ENCODE measurements around the gene TPP1. TPM values are rescaled to one million over a fixed set of nuclear protein-coding genes. Genes with fewer than 3 reads are reported as not detected.
A peak's percentile ranks its signal among the peaks of the same experiment; 100 is the strongest.

TPP1 gene
- total and polyA plus RNA-seq, 9 donors = 17.1 to 52.0 (median 37.3) TPM

DNA sequence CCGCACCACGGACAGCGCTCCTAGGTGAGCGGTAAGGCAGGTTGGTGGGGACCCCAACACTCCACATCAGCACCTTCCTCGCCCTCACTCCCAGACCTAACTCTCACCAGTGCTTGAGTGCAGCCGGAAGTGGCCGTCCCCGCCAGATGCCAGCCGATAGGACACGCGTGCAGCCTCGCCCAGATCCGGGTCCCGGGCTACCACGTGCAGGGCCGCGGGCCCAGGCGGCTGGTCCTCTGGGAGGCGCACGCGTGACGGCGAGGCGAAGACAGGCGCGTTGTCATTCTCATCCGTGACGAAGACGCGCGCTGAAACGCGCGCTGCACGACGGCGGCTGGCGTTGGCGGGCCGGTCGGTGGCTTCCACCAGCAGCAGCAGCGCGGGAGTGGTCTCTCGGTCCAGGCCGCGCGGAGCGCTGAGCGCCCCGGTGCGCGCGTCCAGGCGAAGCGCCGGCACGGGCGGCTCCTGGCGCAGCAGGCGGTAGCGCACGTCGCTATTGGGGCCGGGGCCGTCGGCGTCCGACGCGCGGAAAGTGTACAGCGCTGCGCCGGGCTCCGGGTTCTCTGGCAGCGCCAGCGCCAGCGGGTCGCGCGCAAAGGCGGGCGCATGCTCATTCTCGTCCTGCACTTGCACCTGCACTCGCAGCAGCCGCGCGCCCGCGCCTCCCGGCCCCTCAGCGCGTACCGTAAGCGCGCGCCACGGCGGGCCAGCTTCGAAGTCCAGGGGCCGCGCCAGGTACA is 10.8 kb upstream of the TPP1 start:
- Histone ChIP-seq H3K9me3 (replicated peaks; ENCODE audit: control insufficient read depth, low read depth, low read length) (no peaks in the 10 kb centered on the region), H3K27ac (ENCODE audit: low read length) (no peak overlapping the region), H3K4me1 (ENCODE audit: control insufficient read depth, insufficient read depth, low read length) (peaks cover 5% of the 10 kb centered on the region), H3K27me3 (ENCODE audit: control insufficient read depth, insufficient read depth, low read length) (no peaks in the 10 kb centered on the region), H3K4me3 (ENCODE audit: low read length) (no peak overlapping the region), H3K36me3 (ENCODE audit: control insufficient read depth, insufficient read depth, low read length) (peaks cover 84% of the 10 kb centered on the region)
- no peak for DNase-seq
- 69% methylated on average over 100 of the region's 102 CpGs for WGBS (ENCODE audit: insufficient coverage)

DNA sequence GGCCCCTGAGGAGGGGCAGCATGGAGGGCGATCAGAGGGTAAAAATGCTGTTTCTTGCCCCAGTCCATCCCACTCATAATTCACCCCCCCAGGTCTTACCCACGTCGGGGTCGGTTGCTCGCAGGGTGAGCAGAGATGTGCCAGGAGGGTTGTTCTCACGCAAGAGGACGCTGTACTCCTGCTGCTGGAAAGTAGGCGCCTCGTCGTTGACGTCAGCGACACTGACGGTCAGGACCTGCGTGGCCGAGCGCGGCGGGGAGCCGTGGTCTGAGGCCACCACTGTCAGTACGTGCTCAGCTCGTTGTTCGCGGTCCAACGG is 10.3 kb upstream of the TPP1 start:
- peaks cover 90% of the 10 kb centered on the region for H3K36me3 ChIP-seq (ENCODE audit: control insufficient read depth, insufficient read depth, low read length)
- H3K27ac ChIP-seq (ENCODE audit: low read length) = no peak overlapping the region
- no peaks in the 10 kb centered on the region for H3K27me3 ChIP-seq (ENCODE audit: control insufficient read depth, insufficient read depth, low read length)
- WGBS (ENCODE audit: insufficient coverage) = 87% methylated on average over 23 of the region's 24 CpGs
- no peak for DNase-seq
- H3K4me3 ChIP-seq (ENCODE audit: low read length) = no peak overlapping the region
- H3K4me1 ChIP-seq (ENCODE audit: control insufficient read depth, insufficient read depth, low read length) = peaks cover 3% of the 10 kb centered on the region
- no peaks in the 10 kb centered on the region for H3K9me3 ChIP-seq (replicated peaks; ENCODE audit: control insufficient read depth, low read depth, low read length)

DNA sequence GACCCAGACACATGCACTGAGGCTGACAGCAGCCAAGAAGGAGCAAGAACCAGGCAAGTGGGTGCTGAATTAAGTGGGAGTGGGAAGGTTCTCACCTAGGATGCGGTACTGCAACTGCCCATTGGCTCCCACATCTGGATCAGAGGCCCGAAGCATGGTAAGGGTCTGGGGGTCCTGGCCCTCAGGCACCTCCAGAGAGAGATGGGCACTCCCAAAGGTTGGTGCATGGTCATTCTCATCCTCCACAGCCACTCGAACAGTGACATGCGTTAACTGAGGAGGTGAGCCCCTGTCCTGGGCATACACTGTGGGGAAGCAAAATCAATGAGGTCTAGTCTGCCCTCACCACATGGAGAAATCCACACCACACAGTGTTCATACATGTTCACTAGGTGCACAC is 9.3 kb upstream of the TPP1 start:
- no peak overlapping the region for H3K4me3 ChIP-seq (ENCODE audit: low read length)
- 94% methylated on average over 3 of the region's 4 CpGs for WGBS (ENCODE audit: insufficient coverage)
- H3K9me3 ChIP-seq (replicated peaks; ENCODE audit: control insufficient read depth, low read depth, low read length) = no peaks in the 10 kb centered on the region
- peaks cover 3% of the 10 kb centered on the region for H3K4me1 ChIP-seq (ENCODE audit: control insufficient read depth, insufficient read depth, low read length)
- H3K27me3 ChIP-seq (ENCODE audit: control insufficient read depth, insufficient read depth, low read length) = no peaks in the 10 kb centered on the region
- H3K27ac ChIP-seq (ENCODE audit: low read length) = no peak overlapping the region
- peaks cover 90% of the 10 kb centered on the region for H3K36me3 ChIP-seq (ENCODE audit: control insufficient read depth, insufficient read depth, low read length)
- no peak for DNase-seq

DNA sequence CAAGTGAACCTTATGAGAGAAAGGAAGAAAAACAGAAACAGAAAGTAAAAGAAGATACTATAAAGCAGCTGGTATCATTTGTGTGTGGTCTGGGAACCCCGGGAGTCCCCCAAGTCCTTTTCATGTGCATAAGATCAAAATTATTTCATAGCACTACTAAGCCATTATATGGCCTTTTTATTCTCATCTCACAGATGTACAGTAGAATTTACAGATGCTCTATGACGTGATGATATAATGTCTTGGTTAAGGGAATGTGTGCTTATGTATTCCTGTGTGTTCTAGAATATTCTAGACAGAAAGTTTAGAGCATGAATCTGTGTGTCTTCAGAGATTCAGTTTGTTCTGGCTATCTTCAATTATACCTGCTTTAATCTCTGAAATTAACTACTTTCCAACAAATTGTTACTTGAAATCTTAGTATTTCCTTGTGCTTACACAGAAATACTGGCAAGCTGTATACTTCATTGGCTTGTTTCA is 8.6 kb upstream of the TPP1 start:
- DNase-seq = no peak

DNA sequence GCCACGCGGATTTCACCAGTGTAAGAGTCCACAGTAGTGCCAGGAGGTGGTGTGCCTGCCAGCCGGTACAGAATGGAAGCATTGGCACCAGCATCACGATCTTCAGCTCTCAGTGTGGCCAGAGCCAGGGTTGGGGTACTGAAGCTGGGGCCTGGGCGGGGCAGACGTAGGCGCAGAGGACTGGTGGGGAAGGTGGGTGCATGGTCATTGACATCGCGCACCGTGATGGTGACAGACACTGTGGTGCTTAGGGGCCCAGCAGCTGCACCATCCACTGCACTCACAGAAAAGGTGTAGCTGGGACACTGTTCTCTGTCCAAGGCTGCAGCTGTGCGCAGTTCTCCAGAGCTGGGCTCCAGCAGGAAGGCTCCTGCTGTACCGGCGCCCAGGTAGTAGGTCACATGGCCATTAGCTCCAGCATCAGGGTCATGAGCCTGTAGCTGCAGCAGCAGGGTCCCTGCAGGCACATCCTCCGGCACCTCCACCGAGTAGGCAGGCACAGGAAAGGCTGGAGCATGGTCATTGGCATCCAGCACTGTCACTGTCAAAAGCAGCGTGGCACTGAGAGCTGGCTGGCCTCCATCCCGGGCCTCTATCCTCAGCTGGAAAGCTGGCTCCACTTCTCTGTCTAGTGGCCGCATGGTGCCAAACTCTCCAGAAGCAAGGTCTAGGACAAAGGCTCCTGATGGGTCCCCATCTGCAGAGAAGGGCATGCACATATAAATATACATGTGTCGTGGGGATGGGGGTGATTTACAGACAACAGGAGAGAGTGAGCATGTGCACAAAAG is 7.9 kb upstream of the TPP1 start:
- H3K4me3 ChIP-seq (ENCODE audit: low read length) = no peak overlapping the region
- H3K4me1 ChIP-seq (ENCODE audit: control insufficient read depth, insufficient read depth, low read length) = peaks cover 3% of the 10 kb centered on the region
- no peaks in the 10 kb centered on the region for H3K27me3 ChIP-seq (ENCODE audit: control insufficient read depth, insufficient read depth, low read length)
- H3K9me3 ChIP-seq (replicated peaks; ENCODE audit: control insufficient read depth, low read depth, low read length) = no peaks in the 10 kb centered on the region
- 87% methylated on average over 18 of the region's 19 CpGs for WGBS (ENCODE audit: insufficient coverage)
- no peak for DNase-seq
- H3K27ac ChIP-seq (ENCODE audit: low read length) = no peak overlapping the region
- peaks cover 90% of the 10 kb centered on the region for H3K36me3 ChIP-seq (ENCODE audit: control insufficient read depth, insufficient read depth, low read length)

More for the DNA sequence above, 8.6 kb upstream of the TPP1 start:
- Histone ChIP-seq H3K36me3 (ENCODE audit: control insufficient read depth, insufficient read depth, low read length) (peaks cover 90% of the 10 kb centered on the region), H3K9me3 (replicated peaks; ENCODE audit: control insufficient read depth, low read depth, low read length) (no peaks in the 10 kb centered on the region), H3K4me3 (ENCODE audit: low read length) (no peak overlapping the region), H3K27ac (ENCODE audit: low read length) (no peak overlapping the region), H3K27me3 (ENCODE audit: control insufficient read depth, insufficient read depth, low read length) (no peaks in the 10 kb centered on the region), H3K4me1 (ENCODE audit: control insufficient read depth, insufficient read depth, low read length) (peaks cover 3% of the 10 kb centered on the region)
- no CpG with 5 or more reads among the region's 2 CpGs for WGBS (ENCODE audit: insufficient coverage)

DNA sequence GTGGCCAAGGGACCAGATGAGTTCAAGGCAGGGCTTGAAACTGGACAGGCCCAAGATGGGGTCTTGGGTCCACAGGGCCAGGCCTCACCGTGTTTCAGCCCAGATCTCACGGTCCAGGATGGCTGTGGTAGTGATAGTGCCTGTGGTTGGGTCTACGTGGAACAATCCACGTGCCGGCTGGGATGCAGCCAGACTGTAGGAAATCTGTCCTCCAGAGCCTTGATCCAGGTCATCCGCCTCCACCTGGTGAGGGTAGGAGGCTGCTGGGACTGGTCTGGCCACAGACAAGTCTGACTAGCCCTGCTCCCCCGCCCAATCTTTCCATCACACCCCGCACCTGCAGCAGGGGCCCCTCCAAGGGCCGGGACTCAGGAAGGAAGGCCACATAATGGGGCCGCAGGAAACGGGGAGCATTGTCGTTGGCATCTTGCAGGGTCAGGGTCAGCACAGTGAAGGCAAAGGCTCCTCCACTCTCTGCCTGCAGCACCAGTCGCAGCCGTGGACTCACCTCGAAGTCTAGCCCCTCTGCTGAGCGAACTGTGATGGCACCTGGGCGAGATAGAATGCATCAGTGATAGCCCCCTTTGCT is 6.7 kb upstream of the TPP1 start:
- WGBS (ENCODE audit: insufficient coverage) = 82% methylated on average over 17 of the region's 17 CpGs
- Histone ChIP-seq H3K36me3 (ENCODE audit: control insufficient read depth, insufficient read depth, low read length) (peaks cover 83% of the 10 kb centered on the region), H3K4me3 (ENCODE audit: low read length) (no peak overlapping the region), H3K27me3 (ENCODE audit: control insufficient read depth, insufficient read depth, low read length) (no peaks in the 10 kb centered on the region), H3K27ac (ENCODE audit: low read length) (no peak overlapping the region), H3K4me1 (ENCODE audit: control insufficient read depth, insufficient read depth, low read length) (peaks cover 3% of the 10 kb centered on the region), H3K9me3 (replicated peaks; ENCODE audit: control insufficient read depth, low read depth, low read length) (no peaks in the 10 kb centered on the region)
- DNase-seq = peak; percentile 7

DNA sequence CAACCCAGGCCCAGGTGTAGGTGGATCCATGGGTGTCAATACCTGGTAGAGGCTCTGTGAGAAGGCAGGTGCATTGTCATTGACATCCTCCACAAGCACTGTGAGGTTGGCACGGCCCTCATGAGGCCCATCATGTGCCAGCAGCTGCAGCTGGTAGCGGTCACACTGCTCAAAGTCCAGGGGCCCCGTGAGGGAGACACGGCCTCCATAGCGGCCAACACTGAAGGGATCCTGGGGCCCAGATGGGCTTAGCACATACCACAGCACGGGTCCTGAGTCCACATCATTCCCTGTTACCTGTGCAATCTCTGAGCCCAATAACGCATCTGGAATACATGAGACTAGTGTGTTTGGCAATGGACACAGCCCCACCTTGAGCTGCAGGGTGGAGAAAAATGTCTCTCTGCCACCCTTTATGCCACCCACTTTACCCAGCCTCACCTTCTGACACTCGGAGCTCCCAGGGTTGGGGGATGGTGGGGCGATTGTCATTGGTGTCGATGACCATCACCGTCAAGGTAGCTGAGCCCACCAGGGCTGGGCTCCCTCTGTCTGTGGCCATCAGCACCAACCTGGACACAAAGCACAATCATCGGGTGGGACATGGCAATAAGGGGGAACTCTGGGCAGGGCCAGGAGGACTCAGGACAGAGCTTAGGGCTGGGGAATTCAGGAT is 6.1 kb upstream of the TPP1 start:
- Histone ChIP-seq H3K4me3 (ENCODE audit: low read length) (no peak overlapping the region), H3K27me3 (ENCODE audit: control insufficient read depth, insufficient read depth, low read length) (no peaks in the 10 kb centered on the region), H3K9me3 (replicated peaks; ENCODE audit: control insufficient read depth, low read depth, low read length) (no peaks in the 10 kb centered on the region), H3K4me1 (ENCODE audit: control insufficient read depth, insufficient read depth, low read length) (peaks cover 3% of the 10 kb centered on the region), H3K27ac (ENCODE audit: low read length) (no peak overlapping the region), H3K36me3 (ENCODE audit: control insufficient read depth, insufficient read depth, low read length) (peaks cover 78% of the 10 kb centered on the region)
- DNase-seq = peak; percentile 12
- 83% methylated on average over 10 of the region's 12 CpGs for WGBS (ENCODE audit: insufficient coverage)

DNA sequence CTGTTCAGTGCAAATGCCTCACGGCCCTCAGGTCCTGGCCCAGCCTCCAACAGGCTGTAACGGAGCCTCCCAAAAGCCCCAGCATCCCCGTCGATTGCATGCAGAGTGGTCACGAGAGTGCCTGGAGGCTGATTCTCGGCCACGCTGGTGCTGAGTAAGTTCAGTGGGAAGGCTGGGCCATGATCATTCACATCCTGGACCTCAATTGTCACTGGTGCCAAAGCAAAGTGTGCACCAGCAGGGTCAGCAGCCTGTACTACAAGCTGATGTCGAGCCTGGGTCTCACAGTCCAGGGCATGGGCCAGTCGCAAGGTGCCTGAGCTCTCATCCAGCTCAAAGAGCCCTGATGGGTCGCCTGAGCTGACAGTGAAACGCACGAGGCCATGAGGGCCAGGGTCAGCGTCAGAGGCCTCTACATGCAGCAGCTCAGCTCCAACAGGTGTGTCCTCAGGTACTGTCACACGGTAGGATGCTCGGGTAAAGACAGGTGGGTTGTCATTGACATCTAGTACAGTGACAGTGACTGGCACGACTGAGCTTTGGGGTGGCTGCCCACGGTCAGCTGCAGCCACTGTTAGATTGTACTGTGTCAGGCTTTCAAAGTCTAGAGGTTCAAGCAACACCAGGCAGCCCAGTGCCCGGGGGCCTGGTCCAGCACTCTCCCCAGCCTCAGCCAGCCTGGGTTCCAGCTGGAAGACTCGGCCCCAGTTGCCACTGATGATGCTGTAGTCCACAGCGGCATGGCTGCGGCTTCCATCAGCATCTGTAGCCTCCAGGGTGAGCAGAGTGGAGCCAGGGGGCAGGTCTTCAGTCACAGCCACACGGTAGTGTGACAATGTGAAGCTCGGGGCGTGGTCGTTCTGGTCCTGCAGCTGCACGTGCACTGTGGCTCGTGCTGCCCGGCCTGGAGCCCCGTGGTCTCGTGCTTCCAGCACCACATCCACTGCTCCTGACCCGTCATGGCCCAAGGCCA is 4.5 kb upstream of the TPP1 start:
- Histone ChIP-seq H3K4me1 (ENCODE audit: control insufficient read depth, insufficient read depth, low read length) (peaks cover 10% of the 10 kb centered on the region), H3K9me3 (replicated peaks; ENCODE audit: control insufficient read depth, low read depth, low read length) (no peaks in the 10 kb centered on the region), H3K4me3 (ENCODE audit: low read length) (no peak overlapping the region), H3K36me3 (ENCODE audit: control insufficient read depth, insufficient read depth, low read length) (peaks cover 64% of the 10 kb centered on the region), H3K27me3 (ENCODE audit: control insufficient read depth, insufficient read depth, low read length) (no peaks in the 10 kb centered on the region), H3K27ac (ENCODE audit: low read length) (no peak overlapping the region)
- 83% methylated on average over 28 of the region's 31 CpGs for WGBS (ENCODE audit: insufficient coverage)
- DNase-seq = peak; percentile 12

Data from muscle of leg (tissue), 11 donors.